ENCODE measurements around the gene TCTN2.

DNA sequence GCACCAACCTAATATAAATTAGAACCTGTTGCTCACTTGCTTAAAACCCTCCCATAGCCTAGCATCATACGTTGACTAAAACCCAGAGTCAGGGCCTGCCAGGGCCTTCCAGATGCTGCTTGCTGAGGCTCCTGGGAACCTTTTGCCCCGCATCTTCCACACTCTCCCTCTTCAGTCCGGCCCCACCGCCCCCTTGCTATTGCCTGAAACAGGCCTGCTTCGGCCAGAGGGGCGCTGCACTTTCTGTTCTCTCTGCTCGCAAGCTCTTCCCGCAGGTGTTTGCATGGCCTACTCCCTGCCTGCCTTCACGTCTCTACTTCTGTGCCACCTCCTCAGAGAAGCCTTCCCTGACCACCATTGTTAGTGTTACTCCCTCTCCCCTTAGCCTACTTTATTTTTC, 13.7 kb upstream of the TCTN2 start:
- TF ChIP-seq, protein P1, sequence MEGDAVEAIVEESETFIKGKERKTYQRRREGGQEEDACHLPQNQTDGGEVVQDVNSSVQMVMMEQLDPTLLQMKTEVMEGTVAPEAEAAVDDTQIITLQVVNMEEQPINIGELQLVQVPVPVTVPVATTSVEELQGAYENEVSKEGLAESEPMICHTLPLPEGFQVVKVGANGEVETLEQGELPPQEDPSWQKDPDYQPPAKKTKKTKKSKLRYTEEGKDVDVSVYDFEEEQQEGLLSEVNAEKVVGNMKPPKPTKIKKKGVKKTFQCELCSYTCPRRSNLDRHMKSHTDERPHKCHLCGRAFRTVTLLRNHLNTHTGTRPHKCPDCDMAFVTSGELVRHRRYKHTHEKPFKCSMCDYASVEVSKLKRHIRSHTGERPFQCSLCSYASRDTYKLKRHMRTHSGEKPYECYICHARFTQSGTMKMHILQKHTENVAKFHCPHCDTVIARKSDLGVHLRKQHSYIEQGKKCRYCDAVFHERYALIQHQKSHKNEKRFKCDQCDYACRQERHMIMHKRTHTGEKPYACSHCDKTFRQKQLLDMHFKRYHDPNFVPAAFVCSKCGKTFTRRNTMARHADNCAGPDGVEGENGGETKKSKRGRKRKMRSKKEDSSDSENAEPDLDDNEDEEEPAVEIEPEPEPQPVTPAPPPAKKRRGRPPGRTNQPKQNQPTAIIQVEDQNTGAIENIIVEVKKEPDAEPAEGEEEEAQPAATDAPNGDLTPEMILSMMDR (IDR thresholded peaks at IDR 0.05): no peak
- TF ChIP-seq EP300 (IDR thresholded peaks at IDR 0.05) (no peak), POLR2AphosphoS5 (IDR thresholded peaks at IDR 0.05) (no peak)
